Smooth muscle cell (in vitro differentiated cells): ENCODE measurements around the gene PREPL. TPM values are rescaled to one million over a fixed set of nuclear protein-coding genes. Genes with fewer than 3 reads are reported as not detected.

ENCODE experiments used
- DNase-seq: peaks from one replicate; lab custom pipeline; 2025; ENCODE audit not compliant: unreplicated experiment; lab: John Stamatoyannopoulos, UW
- H2AFZ ChIP-seq: fragments of 200-600 bp; sonication (generic); 2 replicates; pipeline ENCODE4 v1.6.0; 2016; ENCODE audit warnings: antibody characterized with exemption, low read depth, mild to moderate bottlenecking
- H3F3A ChIP-seq: fragments of 200-600 bp; sonication (generic); 2 replicates; pipeline ENCODE4 v1.6.0; 2017; ENCODE audit warnings: antibody characterized with exemption, low read depth
- H3K27ac ChIP-seq: fragments of 200-600 bp; sonication (generic); 2 replicates; pipeline ENCODE4 v1.5.1; 2016; ENCODE audit warnings: low read depth, mild to moderate bottlenecking
- H3K27me3 ChIP-seq: fragments of 200-600 bp; sonication (generic); 2 replicates; pipeline ENCODE4 v1.6.1; 2016; ENCODE audit warnings: low read depth, mild to moderate bottlenecking
- H3K36me3 ChIP-seq: fragments of 200-600 bp; sonication (generic); 2 replicates; pipeline ENCODE4 v1.5.1; 2016; ENCODE audit warnings: low read depth
- H3K4me1 ChIP-seq: fragments of 200-600 bp; sonication (generic); 2 replicates; pipeline ENCODE4 v1.5.1; 2016; ENCODE audit warnings: low read depth
- H3K4me2 ChIP-seq: fragments of 200-600 bp; sonication (generic); 2 replicates; pipeline ENCODE4 v1.6.0; 2016; ENCODE audit warnings: mild to moderate bottlenecking
- H3K4me3 ChIP-seq: fragments of 200-600 bp; sonication (generic); 2 replicates; pipeline ENCODE4 v1.5.1; 2016; ENCODE audit warnings: mild to moderate bottlenecking
- H3K79me2 ChIP-seq: fragments of 200-600 bp; sonication (generic); 2 replicates; pipeline ENCODE4 v1.6.0; 2016; ENCODE audit warnings: low read depth, mild to moderate bottlenecking
- H3K9ac ChIP-seq: fragments of 200-600 bp; sonication (generic); 2 replicates; pipeline ENCODE4 v1.6.0; 2016; ENCODE audit warnings: low read depth
- H3K9me3 ChIP-seq: fragments of 200-600 bp; sonication (generic); replicated peaks from 2 replicates; pipeline ENCODE4 v1.5.1; 2016; ENCODE audit warnings: low read depth
- H4K20me1 ChIP-seq: fragments of 200-600 bp; sonication (generic); 2 replicates; pipeline ENCODE4 v1.6.0; 2016; ENCODE audit warnings: low read depth
- CTCF ChIP-seq: fragments of 200-600 bp; sonication (generic); IDR thresholded peaks from 2 replicates; pipeline ENCODE4 v1.5.1; 2017; ENCODE audit warnings: borderline replicate concordance, mild to moderate bottlenecking, antibody characterized with exemption; ENCODE audit not compliant: insufficient read depth, poor library complexity, severe bottlenecking
- WGBS: methylation state at CpG from one replicate; pipeline ENCODE4 v1.1.7; 2016; ENCODE audit warnings: low lambda C conversion rate; 5-methylcytosine and 5-hydroxymethylcytosine counted together
- polyA plus RNA-seq: library from polyadenylated mRNA; unstranded; fragments of >200 nt; fragmentation: Nextera tagmentation; extraction: Ambion mirVana; gene quantifications from 2 replicates; pipeline ENCODE4 v1.2.1, GENCODE V29; 2016
- total RNA-seq: library from RNA; depleted of rRNA; stranded (reverse); fragments of >200 nt; gene quantifications from 2 replicates; pipeline ENCODE4 v1.2.3, GENCODE V29; 2014

PREPL gene
- total and polyA plus RNA-seq, 2 experiments from 2014 or later = 16.7 to 43.8 TPM

GRCh38 chr2:44377486-44377885, 16.2 kb upstream of the PREPL start:
- Histone ChIP-seq H3K4me3 (no peak overlapping the region), H4K20me1 (no peaks in the 10 kb centered on the region)
- 99% methylated on average over 2 of the region's 2 CpGs for WGBS

DNA sequence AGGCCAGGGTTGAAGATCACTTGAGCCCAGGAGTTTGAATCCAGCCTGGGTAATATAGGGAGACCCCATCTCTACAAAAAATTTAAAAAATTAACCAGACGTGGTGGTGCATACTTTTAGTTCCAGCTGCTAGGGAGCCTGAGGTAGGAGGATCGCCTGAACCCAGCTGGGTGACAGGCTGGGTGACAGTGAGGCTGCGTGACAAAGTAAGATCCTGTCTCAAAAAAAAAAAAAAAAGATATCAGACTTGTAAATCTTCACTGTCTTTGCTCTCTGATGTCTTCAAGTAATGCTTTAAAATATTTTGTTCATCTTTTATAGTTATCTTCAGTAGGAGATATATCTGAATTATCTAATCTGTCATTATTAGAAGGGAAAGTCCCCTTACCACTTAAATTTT, 11.0 kb upstream of the PREPL start:
- Histone ChIP-seq H3F3A (no peaks in the 10 kb centered on the region), H3K4me2 (no peak overlapping the region), H3K9ac (no peak overlapping the region), H3K27ac (no peak overlapping the region), H3K4me1 (no peaks in the 10 kb centered on the region), H3K9me3 (no peaks in the 10 kb centered on the region), H3K36me3 (no peaks in the 10 kb centered on the region), H3K79me2 (peaks cover 5% of the 10 kb centered on the region), H3K27me3 (no peaks in the 10 kb centered on the region), H2AFZ (no peak overlapping the region), H3K4me3 (no peak overlapping the region), H4K20me1 (no peaks in the 10 kb centered on the region)
- no peak for TF ChIP-seq CTCF
- no peak for DNase-seq
- WGBS = 67% methylated on average over 3 of the region's 3 CpGs

More at GRCh38 chr2:44377486-44377885, 16.2 kb upstream of the PREPL start:
- no peaks in the 10 kb centered on the region for H3K36me3 ChIP-seq
- H3K9me3 ChIP-seq = no peaks in the 10 kb centered on the region
- H3F3A ChIP-seq = no peaks in the 10 kb centered on the region
- DNase-seq = no peak
- no peak overlapping the region for H3K27ac ChIP-seq
- H3K27me3 ChIP-seq = no peaks in the 10 kb centered on the region
- H3K4me1 ChIP-seq = no peaks in the 10 kb centered on the region
- no peak overlapping the region for H3K4me2 ChIP-seq
- no peak overlapping the region for H2AFZ ChIP-seq
- no peak overlapping the region for H3K9ac ChIP-seq
- no peaks in the 10 kb centered on the region for H3K79me2 ChIP-seq
- no peak for TF ChIP-seq CTCF

DNA sequence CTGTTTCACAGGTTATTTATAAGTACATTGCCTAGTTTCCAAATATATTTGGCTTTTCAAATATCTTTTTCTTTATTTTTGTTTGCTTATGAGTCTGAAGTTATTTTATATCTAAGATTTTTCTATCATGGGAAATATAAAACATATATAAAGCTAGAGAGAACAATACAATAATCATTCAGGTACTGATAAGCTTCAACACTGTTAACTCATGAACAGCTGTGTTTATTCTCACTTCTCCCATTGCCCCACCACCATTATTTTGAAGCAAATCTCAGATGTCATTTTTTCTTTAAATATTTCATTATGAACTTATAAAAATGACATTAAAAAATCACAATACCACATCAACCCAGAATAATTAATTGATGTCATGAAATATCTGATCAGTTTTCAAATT, 10.2 kb upstream of the PREPL start:
- H3K27ac ChIP-seq = no peak overlapping the region
- no peaks in the 10 kb centered on the region for H3K36me3 ChIP-seq
- no peaks in the 10 kb centered on the region for H3F3A ChIP-seq
- no peaks in the 10 kb centered on the region for H3K9me3 ChIP-seq
- H3K4me2 ChIP-seq = no peak overlapping the region
- no peaks in the 10 kb centered on the region for H4K20me1 ChIP-seq
- no peak overlapping the region for H2AFZ ChIP-seq
- H3K4me1 ChIP-seq = no peaks in the 10 kb centered on the region
- H3K4me3 ChIP-seq = no peak overlapping the region
- H3K27me3 ChIP-seq = no peaks in the 10 kb centered on the region
- no peak overlapping the region for H3K9ac ChIP-seq
- peaks cover 8% of the 10 kb centered on the region for H3K79me2 ChIP-seq
- no peak for DNase-seq
- TF ChIP-seq CTCF = no peak

DNA sequence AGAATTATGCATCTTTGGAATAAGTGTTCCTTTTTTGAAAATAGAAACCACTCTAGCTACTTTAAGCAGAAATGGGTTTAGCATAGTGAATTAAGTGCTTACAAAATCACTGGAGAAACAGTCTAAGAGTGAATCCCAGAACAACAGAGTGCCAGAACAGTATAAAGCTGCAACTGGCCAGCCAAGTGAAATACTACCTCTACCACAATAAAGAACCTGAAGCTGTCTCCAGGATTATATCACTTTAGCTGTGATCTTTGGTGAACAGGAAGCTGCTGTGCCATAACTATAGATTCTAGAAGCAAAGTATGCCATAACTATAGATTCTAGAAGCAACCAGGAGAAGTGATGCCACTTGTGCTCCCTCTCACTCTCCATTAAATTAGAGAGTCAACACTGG, 8.1 kb upstream of the PREPL start:
- no peaks in the 10 kb centered on the region for H3K9me3 ChIP-seq
- no peaks in the 10 kb centered on the region for H3K36me3 ChIP-seq
- H3F3A ChIP-seq = no peaks in the 10 kb centered on the region
- no peaks in the 10 kb centered on the region for H3K4me1 ChIP-seq
- H3K27ac ChIP-seq = no peak overlapping the region
- DNase-seq = no peak
- H3K4me2 ChIP-seq = no peak overlapping the region
- H3K4me3 ChIP-seq = no peak overlapping the region
- H3K9ac ChIP-seq = no peak overlapping the region
- peaks cover 22% of the 10 kb centered on the region for H3K79me2 ChIP-seq
- no peak for TF ChIP-seq CTCF
- no peak overlapping the region for H2AFZ ChIP-seq
- H3K27me3 ChIP-seq = no peaks in the 10 kb centered on the region
- no peaks in the 10 kb centered on the region for H4K20me1 ChIP-seq
